HFFc6 (cell line): ENCODE results near the gene CDK5RAP1. TPM values are rescaled to one million over a fixed set of nuclear protein-coding genes. Genes with fewer than 3 reads are reported as not detected.

Experiments used
- DNase-seq: peaks from one replicate; pipeline ENCODE4 v3.0.0-alpha.2; 2018
- H3K27ac Mint-ChIP-seq: 2 replicates; pipeline ENCODE4 v1.8.0; 2020; ENCODE audit warnings: mild to moderate bottlenecking, mixed read lengths
- H3K27me3 Mint-ChIP-seq: 2 replicates; pipeline ENCODE4 v1.8.0; 2021; ENCODE audit warnings: mild to moderate bottlenecking, moderate library complexity, mixed read lengths; ENCODE audit not compliant: insufficient read depth
- H3K36me3 Mint-ChIP-seq: 2 replicates; pipeline ENCODE4 v1.8.0; 2021; ENCODE audit warnings: low read depth, mixed read lengths
- H3K4me1 Mint-ChIP-seq: 2 replicates; pipeline ENCODE4 v1.8.0; 2020; ENCODE audit warnings: low read depth, mixed read lengths
- H3K4me3 Mint-ChIP-seq: 2 replicates; pipeline ENCODE4 v1.8.0; 2020; ENCODE audit warnings: mild to moderate bottlenecking, moderate library complexity, mixed read lengths
- H3K9me3 Mint-ChIP-seq: 2 replicates; pipeline ENCODE4 v1.8.0; 2020; ENCODE audit warnings: mild to moderate bottlenecking, mixed read lengths
- total RNA-seq, 6 experiments: library from RNA; stranded (reverse); fragmentation: NEBNext Ultra II Directional; extraction: Animal tissue kit (Norgen Biotek cat#: 25700); gene quantifications; 2 replicates in 1 of 6; 3 replicates in 5 of 6; pipeline ENCODE4 v1.2.3, GENCODE V29; 2021
- TF ChIP-seq, protein P1 (sequence below): fragments of 200-600 bp; sonication (generic); IDR thresholded peaks from 2 replicates; pipeline ENCODE4 v1.5.0; 2021; ENCODE audit warnings: antibody characterized with exemption, mild to moderate bottlenecking

Gene CDK5RAP1
- total RNA-seq, 6 experiments from 2014 or later, result 22.8 to 28.4 (median 25.0) TPM

DNA sequence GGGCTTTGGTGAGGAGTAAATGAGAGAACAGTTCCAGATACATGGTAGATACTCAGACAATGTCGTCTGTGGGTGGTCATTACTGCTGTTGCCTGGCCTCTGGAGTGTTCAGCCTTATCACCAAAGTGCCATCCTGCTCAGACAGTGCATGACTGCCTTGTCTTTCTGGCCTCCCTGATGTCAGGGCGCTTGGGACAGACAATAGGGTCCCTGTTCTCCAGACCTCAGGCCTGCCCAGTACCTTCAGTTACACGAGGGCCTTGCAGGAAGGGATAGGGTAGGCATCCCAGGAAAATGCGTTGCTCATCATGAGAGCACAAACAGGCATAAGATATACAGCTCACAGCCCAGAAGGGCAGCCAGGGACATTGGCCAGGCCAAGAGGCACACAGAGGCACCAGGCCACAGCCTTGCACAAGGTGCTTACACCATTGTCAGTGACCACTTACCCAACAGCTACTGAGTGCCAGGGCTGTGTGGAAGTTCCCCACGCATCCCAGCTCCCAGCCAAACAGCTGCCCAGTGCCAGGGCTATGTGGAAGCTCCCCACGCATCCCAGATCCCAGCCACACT, 90.9 kb downstream of the CDK5RAP1 start:
- Mint-ChIP-seq H3K36me3 (no peaks in the 10 kb centered on the region), H3K4me3 (no peak overlapping the region), H3K4me1 (peaks cover 8% of the 10 kb centered on the region), H3K27me3 (peaks cover 24% of the 10 kb centered on the region), H3K9me3 (no peaks in the 10 kb centered on the region), H3K27ac (no peak overlapping the region)
- TF ChIP-seq, protein P1, sequence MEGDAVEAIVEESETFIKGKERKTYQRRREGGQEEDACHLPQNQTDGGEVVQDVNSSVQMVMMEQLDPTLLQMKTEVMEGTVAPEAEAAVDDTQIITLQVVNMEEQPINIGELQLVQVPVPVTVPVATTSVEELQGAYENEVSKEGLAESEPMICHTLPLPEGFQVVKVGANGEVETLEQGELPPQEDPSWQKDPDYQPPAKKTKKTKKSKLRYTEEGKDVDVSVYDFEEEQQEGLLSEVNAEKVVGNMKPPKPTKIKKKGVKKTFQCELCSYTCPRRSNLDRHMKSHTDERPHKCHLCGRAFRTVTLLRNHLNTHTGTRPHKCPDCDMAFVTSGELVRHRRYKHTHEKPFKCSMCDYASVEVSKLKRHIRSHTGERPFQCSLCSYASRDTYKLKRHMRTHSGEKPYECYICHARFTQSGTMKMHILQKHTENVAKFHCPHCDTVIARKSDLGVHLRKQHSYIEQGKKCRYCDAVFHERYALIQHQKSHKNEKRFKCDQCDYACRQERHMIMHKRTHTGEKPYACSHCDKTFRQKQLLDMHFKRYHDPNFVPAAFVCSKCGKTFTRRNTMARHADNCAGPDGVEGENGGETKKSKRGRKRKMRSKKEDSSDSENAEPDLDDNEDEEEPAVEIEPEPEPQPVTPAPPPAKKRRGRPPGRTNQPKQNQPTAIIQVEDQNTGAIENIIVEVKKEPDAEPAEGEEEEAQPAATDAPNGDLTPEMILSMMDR, result no peak
- no peak for DNase-seq

DNA sequence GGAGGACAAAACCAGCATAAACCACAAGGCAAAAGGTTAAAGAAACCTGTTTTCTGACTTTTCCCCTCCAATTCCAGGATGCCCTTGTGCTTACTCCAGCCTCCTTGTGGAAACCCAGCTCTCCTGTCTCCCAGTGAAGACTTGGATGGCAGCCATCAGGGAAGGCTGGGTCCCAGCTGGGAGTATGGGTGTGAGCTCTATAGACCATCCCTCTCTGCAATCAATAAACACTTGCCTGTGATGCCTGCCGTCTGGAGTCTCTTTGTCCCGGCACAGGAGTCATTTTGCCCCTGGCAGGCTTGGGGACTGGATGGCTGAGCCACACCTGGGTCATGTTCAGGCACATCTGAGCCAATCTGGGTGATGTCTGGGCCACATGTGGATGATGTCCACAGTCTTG, 91.7 kb downstream of the CDK5RAP1 start:
- H3K36me3 Mint-ChIP-seq, result no peaks in the 10 kb centered on the region
- no peaks in the 10 kb centered on the region for H3K9me3 Mint-ChIP-seq

More for the DNA sequence above, 91.7 kb downstream of the CDK5RAP1 start:
- Mint-ChIP-seq H3K27ac (no peak overlapping the region), H3K27me3 (peaks cover 21% of the 10 kb centered on the region), H3K4me1 (peaks cover 11% of the 10 kb centered on the region), H3K4me3 (no peak overlapping the region)
- no peak for DNase-seq
- TF ChIP-seq, protein P1, result no peak

Other genes starting within 250 kb of the CDK5RAP1 start
- gene BPIFA2, start 233.4 kb downstream of the CDK5RAP1 start, total RNA-seq, result not detected
- not detected for gene BPIFA3, start 184.2 kb downstream of the CDK5RAP1 start, total RNA-seq
- not detected for gene BPIFA1, start 165.5 kb downstream of the CDK5RAP1 start, total RNA-seq
- gene BPIFB1, start 118.3 kb downstream of the CDK5RAP1 start, total RNA-seq, result not detected
- 10 to 100 TPM; 13.9 to 22.2 (median 20.9) TPM for gene SNTA1, start 42.2 kb upstream of the CDK5RAP1 start, total RNA-seq
- 1 to 10 TPM; 7.0 to 9.1 (median 8.0) TPM for gene CBFA2T2, start 88.6 kb upstream of the CDK5RAP1 start, total RNA-seq